Cardiac muscle cell (in vitro differentiated cells and primary cell): ENCODE results near the gene ING5. TPM values are rescaled to one million over a fixed set of nuclear protein-coding genes. Genes with fewer than 3 reads are reported as not detected.

Experiments
- DNase-seq, 2 donors: peaks; one replicate each; pipeline versions ENCODE4 v3.0.0 to v3.0.0-alpha.2; 2010 to 2017; ENCODE audit warnings: low read depth in 1 of 2, low spot score in 1 of 2
- H3K27ac ChIP-seq: fragments of 200-600 bp; sonication (generic); 2 replicates; pipeline ENCODE4 v1.5.1; 2016
- H3K27me3 ChIP-seq: fragments of 200-600 bp; sonication (generic); 2 replicates; pipeline ENCODE4 v1.6.0; 2016; ENCODE audit warnings: control low read depth
- H3K36me3 ChIP-seq: fragments of 200-600 bp; sonication (generic); 2 replicates; pipeline ENCODE4 v1.5.1; 2016; ENCODE audit warnings: control low read depth
- H3K4me1 ChIP-seq: fragments of 200-600 bp; sonication (generic); 2 replicates; pipeline ENCODE4 v1.8.1; 2017; ENCODE audit warnings: low read depth, mild to moderate bottlenecking, mixed run types
- H3K4me3 ChIP-seq: fragments of 200-600 bp; sonication (generic); 2 replicates; pipeline ENCODE4 v1.5.1; 2016; ENCODE audit warnings: mild to moderate bottlenecking
- H3K9me3 ChIP-seq: fragments of 200-600 bp; sonication (generic); 2 replicates; pipeline ENCODE4 v1.5.1; 2017; ENCODE audit warnings: low read depth, mild to moderate bottlenecking, control low read depth
- CTCF ChIP-seq: IDR thresholded peaks from 2 replicates; pipeline ENCODE4 v1.5.1; 2012; ENCODE audit warnings: low read depth, mild to moderate bottlenecking, low read length
- polyA plus RNA-seq: library from polyadenylated mRNA; unstranded; fragments of >200 nt; fragmentation: Nextera tagmentation; extraction: Ambion mirVana; gene quantifications from 2 replicates; pipeline ENCODE4 v1.2.1, GENCODE V29; 2016
- total RNA-seq: library from RNA; depleted of rRNA; stranded (reverse); fragments of >200 nt; gene quantifications from 2 replicates; pipeline ENCODE4 v1.2.3, GENCODE V29; 2016

Gene ING5
- total and polyA plus RNA-seq, 2 experiments from 2014 or later, result 16.3 to 53.6 TPM

GRCh38 chr2:241720099-241720498 is 18.3 kb downstream of the ING5 start:
- Histone ChIP-seq H3K4me1 (no peaks in the 10 kb centered on the region), H3K27me3 (no peaks in the 10 kb centered on the region), H3K27ac (no peak overlapping the region), H3K36me3 (peaks cover 21% of the 10 kb centered on the region), H3K4me3 (no peak overlapping the region), H3K9me3 (no peaks in the 10 kb centered on the region)
- no peak for TF ChIP-seq CTCF
- no peak for DNase-seq

GRCh38 chr2:241720560-241720959 is 18.7 kb downstream of the ING5 start:
- H3K9me3 ChIP-seq, result no peaks in the 10 kb centered on the region
- H3K27ac ChIP-seq, result no peak overlapping the region
- H3K36me3 ChIP-seq, result peaks cover 21% of the 10 kb centered on the region
- H3K4me1 ChIP-seq, result no peaks in the 10 kb centered on the region
- TF ChIP-seq CTCF, result no peak
- no peak overlapping the region for H3K4me3 ChIP-seq
- no peak for DNase-seq
- no peaks in the 10 kb centered on the region for H3K27me3 ChIP-seq

GRCh38 chr2:241721852-241722251 is 20.0 kb downstream of the ING5 start:
- H3K27ac ChIP-seq, result no peak overlapping the region
- DNase-seq, result no peak
- no peak overlapping the region for H3K4me3 ChIP-seq
- H3K9me3 ChIP-seq, result no peaks in the 10 kb centered on the region
- H3K36me3 ChIP-seq, result peaks cover 21% of the 10 kb centered on the region
- H3K4me1 ChIP-seq, result no peaks in the 10 kb centered on the region
- H3K27me3 ChIP-seq, result no peaks in the 10 kb centered on the region
- no peak for TF ChIP-seq CTCF

- H3K27ac ChIP-seq, result no peak overlapping the region
- H3K27me3 ChIP-seq, result no peaks in the 10 kb centered on the region
- H3K9me3 ChIP-seq, result no peaks in the 10 kb centered on the region
- DNase-seq, result no peak
- H3K4me1 ChIP-seq, result no peaks in the 10 kb centered on the region
- no peak for TF ChIP-seq CTCF
- no peak overlapping the region for H3K4me3 ChIP-seq
- peaks cover 21% of the 10 kb centered on the region for H3K36me3 ChIP-seq
These were observed 21.1 kb downstream of the ING5 start for GRCh38 chr2:241722896-241723454.

GRCh38 chr2:241724259-241724974 is 22.6 kb downstream of the ING5 start:
- H3K4me1 ChIP-seq, result no peaks in the 10 kb centered on the region
- H3K27ac ChIP-seq, result no peak overlapping the region
- DNase-seq, result no peak
- H3K4me3 ChIP-seq, result no peak overlapping the region
- no peaks in the 10 kb centered on the region for H3K27me3 ChIP-seq
- TF ChIP-seq CTCF, result peak; percentile 8
- no peaks in the 10 kb centered on the region for H3K9me3 ChIP-seq
- peaks cover 21% of the 10 kb centered on the region for H3K36me3 ChIP-seq
